Ovary (tissue), 9 donors: ENCODE measurements around the gene HNF1B. TPM values are rescaled to one million over a fixed set of nuclear protein-coding genes. Genes with fewer than 3 reads are reported as not detected.

ENCODE experiments used
- DNase-seq, 5 donors: peaks; one replicate each; pipeline ENCODE4 v3.0.0-alpha.2; 2019 to 2020
- H3K27ac ChIP-seq, 2 donors: fragments of 200-600 bp; one replicate each; pipeline versions ENCODE4 v1.5.1 to v1.8.0; 2019 to 2022
- H3K27me3 ChIP-seq: fragments of 200-600 bp; one replicate; pipeline ENCODE4 v1.8.0; 2022
- H3K36me3 ChIP-seq: fragments of 200-600 bp; sonication (generic); one replicate; pipeline ENCODE4 v1.5.1; 2019
- H3K4me1 ChIP-seq: one replicate; pipeline ENCODE4 v1.8.1; 2013; ENCODE audit warnings: mild to moderate bottlenecking, moderate library complexity; ENCODE audit not compliant: insufficient read depth
- H3K4me3 ChIP-seq: fragments of 200-600 bp; sonication (generic); one replicate; pipeline ENCODE4 v1.5.1; 2017
- H3K9me3 ChIP-seq, 2 donors: fragments of 200-600 bp in 1 of 2; sonication (generic) in 1 of 2; one replicate each; pipeline versions ENCODE4 v1.5.1 to v1.8.1; 2013 to 2019; ENCODE audit warnings: mild to moderate bottlenecking in 1 of 2, moderate library complexity in 1 of 2
- CTCF ChIP-seq, 3 donors: fragments of 450-650 bp in 2 of 3; fragments of 200-600 bp in 1 of 3; IDR thresholded peaks; one replicate each; pipeline versions ENCODE4 v1.5.1 to v1.8.0; 2016 to 2022; ENCODE audit warnings: antibody characterized with exemption in 3 of 3, mild to moderate bottlenecking in 1 of 3
- EP300 ChIP-seq: sonication (generic); formaldehyde crosslinking; IDR thresholded peaks from one replicate; pipeline ENCODE4 v1.6.1; 2017; ENCODE audit warnings: antibody characterized with exemption
- POLR2A ChIP-seq: fragments of 450-650 bp; IDR thresholded peaks from one replicate; pipeline ENCODE4 v1.6.1; 2017; ENCODE audit warnings: antibody characterized with exemption, mild to moderate bottlenecking, moderate library complexity
- WGBS, 3 donors: extraction: QIAGEN DNeasy Blood & Tissue Kit in 1 of 3; methylation state at CpG; one replicate each; pipeline versions ENCODE4 v1.1.5 to v1.1.7; 2013 to 2017; 5-methylcytosine and 5-hydroxymethylcytosine counted together
- intact Hi-C, 4 donors: fragments of 100-400 bp; cut with DNase I; formaldehyde crosslinking; loops; one replicate each; pipeline versions ENCODE4 v1.11.0 to v1.15.1; 2022 to 2023
- polyA plus RNA-seq, 2 donors: library from polyadenylated mRNA; stranded (reverse); fragments of 200-250 nt in 1 of 2; fragments of 350-450 nt in 1 of 2; fragmentation: Illumina TruSeq in 1 of 2; extraction: RNeasy Lipid Tissue Mini Kit (QIAGEN cat#74804) in 1 of 2; gene quantifications; one replicate each; pipeline ENCODE4 v1.2.3, GENCODE V29; 2013 to 2014
- total RNA-seq, 7 donors: library from RNA; depleted of rRNA in 2 of 7; stranded (reverse); fragments of >200 nt in 2 of 7; fragmentation: NEBNext Ultra II Directional in 3 of 7; extraction: Animal tissue kit (Norgen Biotek cat#: 25700) in 3 of 7; gene quantifications; one replicate each; pipeline versions ENCODE4 v1.1.0 to v1.2.4, GENCODE V29; 2016 to 2023
- donor health status: DM: no; HTN: no; CAD: no; lungs with moderate emphysema.
- donor health status: DM: no; HTN: no; CAD: no.
- donor health status: Bipolar disorder and iron deficiency.
- donor health status: DM: yes; HTN: yes; CAD: no.
- donor health status: DM: no; HTN: no; CAD: no.
- donor health status: DM: yes; HTN: yes; CAD: no.

The HNF1B gene
- total and polyA plus RNA-seq, 9 donors = 0.05 to 9.5 (median 0.75) TPM; not detected in 3

- no peak for TF ChIP-seq EP300
- no peak for TF ChIP-seq CTCF (IDR thresholded peaks at IDR 0.05)
- no peak for TF ChIP-seq POLR2A
- Histone ChIP-seq H3K36me3 (no peaks in the 10 kb centered on the region), H3K4me1 (peaks cover 9% of the 10 kb centered on the region), H3K27ac (no peak overlapping the region), H3K9me3 (no peaks in the 10 kb centered on the region), H3K4me3 (peak overlapping the region; percentile 12), H3K27me3 (peaks cover 3% of the 10 kb centered on the region)
- intact Hi-C loops = no loop called here
- no peak for DNase-seq
- WGBS, 3 donors = 3 to 6% (median 4%) methylated on average over 19 of the region's 19 CpGs
Observed at GRCh38 chr17:37743612-37743874, 1.3 kb downstream of the HNF1B start.

- peak overlapping the region; percentile 30 for H3K4me3 ChIP-seq
- H3K4me1 ChIP-seq = peaks cover 9% of the 10 kb centered on the region
- no peaks in the 10 kb centered on the region for H3K36me3 ChIP-seq
- intact Hi-C loops = no loop called here
- H3K27me3 ChIP-seq = peaks cover 3% of the 10 kb centered on the region
- no peak for DNase-seq
- WGBS, 3 donors = 2 to 7% (median 4%) methylated on average over 72 to 76 of the region's 76 CpGs
- TF ChIP-seq POLR2A = no peak
- TF ChIP-seq EP300 = no peak
- TF ChIP-seq CTCF (IDR thresholded peaks at IDR 0.05) = no peak
- H3K9me3 ChIP-seq = no peaks in the 10 kb centered on the region
- no peak overlapping the region for H3K27ac ChIP-seq
Observed at GRCh38 chr17:37742762-37743611, 1.9 kb downstream of the HNF1B start.

DNA sequence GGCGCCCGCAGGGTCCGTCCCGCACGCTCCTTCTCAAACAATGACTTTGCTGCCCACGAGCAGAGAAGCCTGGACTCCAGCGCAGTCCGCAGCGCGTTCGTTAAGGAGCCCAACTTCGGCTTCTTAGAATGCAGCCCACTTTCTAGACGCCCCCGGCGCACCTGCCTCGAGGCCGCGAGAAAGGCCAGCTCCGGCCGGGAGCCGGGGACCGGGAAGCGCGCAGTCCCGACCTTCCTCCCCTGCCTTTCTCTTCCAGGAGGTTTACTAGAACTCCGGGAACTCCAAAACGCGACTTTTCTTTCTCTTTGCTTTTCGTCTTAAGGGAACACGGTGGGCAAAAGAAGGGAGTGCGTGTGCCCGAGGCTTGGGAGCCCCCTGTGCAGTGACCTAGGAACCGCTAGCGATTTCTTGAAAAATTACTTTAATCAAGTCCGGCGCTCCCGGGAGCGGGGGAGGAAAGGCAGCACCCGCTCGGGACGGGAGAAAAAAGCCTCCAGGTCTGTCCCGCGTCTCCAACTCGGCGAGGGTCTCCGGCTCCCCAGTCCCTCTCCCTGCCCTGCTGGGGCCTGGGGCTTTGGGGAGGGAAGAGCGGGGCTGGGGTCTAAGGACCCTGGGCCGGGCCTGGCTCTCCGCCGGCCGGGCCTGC is 2.6 kb downstream of the HNF1B start:
- H3K4me3 ChIP-seq = peak overlapping the region; percentile 30
- no peak for DNase-seq
- no peak for TF ChIP-seq EP300
- no peak for TF ChIP-seq POLR2A
- no peak for TF ChIP-seq CTCF (IDR thresholded peaks at IDR 0.05)
- no peaks in the 10 kb centered on the region for H3K36me3 ChIP-seq
- intact Hi-C loops = no loop called here
- 2 to 5% (median 3%) methylated on average over 46 to 51 of the region's 51 CpGs for WGBS, 3 donors
- peaks cover 3% of the 10 kb centered on the region for H3K27me3 ChIP-seq
- no peaks in the 10 kb centered on the region for H3K9me3 ChIP-seq
- H3K4me1 ChIP-seq = peaks cover 9% of the 10 kb centered on the region
- no peak overlapping the region for H3K27ac ChIP-seq

- Histone ChIP-seq H3K9me3 (no peaks in the 10 kb centered on the region), H3K27me3 (peaks cover 3% of the 10 kb centered on the region), H3K4me1 (peaks cover 9% of the 10 kb centered on the region), H3K36me3 (no peaks in the 10 kb centered on the region), H3K27ac (no peak overlapping the region), H3K4me3 (peak overlapping the region; percentile 30)
- 17 to 19% (median 17%) methylated on average over 22 of the region's 22 CpGs for WGBS, 3 donors
- TF ChIP-seq POLR2A (no peak), EP300 (no peak), CTCF (IDR thresholded peaks at IDR 0.05) (no peak)
- DNase-seq = no peak
- intact Hi-C loops = no loop called here
Observed at GRCh38 chr17:37741341-37742115, 3.3 kb downstream of the HNF1B start.
